Hepatocyte (in vitro differentiated cells): ENCODE results near the gene MLIP. TPM values are rescaled to one million over a fixed set of nuclear protein-coding genes. Genes with fewer than 3 reads are reported as not detected.
"Not testable (repeated sequence)": the region's sequence is repeated elsewhere in the genome, so short reads cannot be mapped to it uniquely, and the experiment has no call there.

ENCODE experiments used
- DNase-seq: peaks from one replicate; pipeline ENCODE4 v3.0.0-alpha.2; 2016; ENCODE audit warnings: low spot score
- H2AFZ ChIP-seq: fragments of 200-600 bp; sonication (generic); 2 replicates; pipeline ENCODE4 v1.6.0; 2016; ENCODE audit warnings: antibody characterized with exemption, mild to moderate bottlenecking
- H3K27ac ChIP-seq: fragments of 200-600 bp; sonication (generic); 2 replicates; pipeline ENCODE4 v1.5.1; 2016; ENCODE audit warnings: mild to moderate bottlenecking
- H3K27me3 ChIP-seq: fragments of 200-600 bp; sonication (generic); 2 replicates; pipeline ENCODE4 v1.6.1; 2016
- H3K36me3 ChIP-seq: fragments of 200-600 bp; sonication (generic); replicated peaks from 2 replicates; pipeline ENCODE4 v1.5.1; 2016; ENCODE audit warnings: low read depth; ENCODE audit not compliant: insufficient read depth
- H3K4me1 ChIP-seq: fragments of 200-600 bp; sonication (generic); 2 replicates; pipeline ENCODE4 v1.5.1; 2016; ENCODE audit warnings: mild to moderate bottlenecking, moderate library complexity; ENCODE audit not compliant: insufficient read depth
- H3K4me2 ChIP-seq: fragments of 200-600 bp; sonication (generic); 2 replicates; pipeline ENCODE4 v1.6.0; 2016
- H3K4me3 ChIP-seq: fragments of 200-600 bp; sonication (generic); 2 replicates; pipeline ENCODE4 v1.5.1; 2016; ENCODE audit warnings: mild to moderate bottlenecking
- H3K79me2 ChIP-seq: fragments of 200-600 bp; sonication (generic); 2 replicates; pipeline ENCODE4 v1.6.0; 2017; ENCODE audit warnings: mild to moderate bottlenecking
- H3K9me2 ChIP-seq: fragments of 200-600 bp; sonication (generic); replicated peaks from 2 replicates; pipeline ENCODE4 v1.6.0; 2017; ENCODE audit warnings: mild to moderate bottlenecking; ENCODE audit not compliant: insufficient read depth
- H3K9me3 ChIP-seq: fragments of 200-600 bp; sonication (generic); 2 replicates; pipeline ENCODE4 v1.5.1; 2016; ENCODE audit warnings: low read depth, mild to moderate bottlenecking
- H4K20me1 ChIP-seq: fragments of 200-600 bp; sonication (generic); 2 replicates; pipeline ENCODE4 v1.6.0; 2016; ENCODE audit warnings: mild to moderate bottlenecking; ENCODE audit not compliant: insufficient read depth, poor library complexity, severe bottlenecking
- EZH2 ChIP-seq: fragments of 200-600 bp; sonication (generic); IDR thresholded peaks from 2 replicates; pipeline ENCODE4 v1.6.1; 2016; ENCODE audit warnings: antibody characterized with exemption, mild to moderate bottlenecking, borderline replicate concordance
- EZH2phosphoT487 ChIP-seq: fragments of 200-600 bp; sonication (generic); IDR thresholded peaks from one replicate; pipeline ENCODE4 v1.6.1; 2018; ENCODE audit warnings: antibody characterized with exemption, mild to moderate bottlenecking, low read depth, moderate library complexity; ENCODE audit not compliant: unreplicated experiment, severe bottlenecking
- WGBS: methylation state at CpG from one replicate; pipeline ENCODE4 v1.1.6; 2016; ENCODE audit warnings: low lambda C conversion rate; ENCODE audit errors: missing lambda C conversion rate; 5-methylcytosine and 5-hydroxymethylcytosine counted together
- polyA plus RNA-seq: library from polyadenylated mRNA; unstranded; fragments of >200 nt; fragmentation: Nextera tagmentation; extraction: Ambion mirVana; gene quantifications from 2 replicates; pipeline ENCODE4 v1.2.1, GENCODE V29; 2016
- total RNA-seq: library from RNA; depleted of rRNA; stranded (reverse); fragments of >200 nt; gene quantifications from 2 replicates; pipeline ENCODE4 v1.2.3, GENCODE V29; 2014
- TF ChIP-seq, protein P1 (sequence below): fragments of 200-600 bp; sonication (generic); IDR thresholded peaks from 2 replicates; pipeline ENCODE4 v1.5.1; 2016; ENCODE audit warnings: antibody characterized with exemption, mild to moderate bottlenecking; ENCODE audit not compliant: poor library complexity

MLIP gene
- total and polyA plus RNA-seq, 2 experiments from 2014 or later, result 1.2 to 1.5 TPM

- TF ChIP-seq EZH2phosphoT487 (no peak), EZH2 (no peak)
- TF ChIP-seq, protein P1, sequence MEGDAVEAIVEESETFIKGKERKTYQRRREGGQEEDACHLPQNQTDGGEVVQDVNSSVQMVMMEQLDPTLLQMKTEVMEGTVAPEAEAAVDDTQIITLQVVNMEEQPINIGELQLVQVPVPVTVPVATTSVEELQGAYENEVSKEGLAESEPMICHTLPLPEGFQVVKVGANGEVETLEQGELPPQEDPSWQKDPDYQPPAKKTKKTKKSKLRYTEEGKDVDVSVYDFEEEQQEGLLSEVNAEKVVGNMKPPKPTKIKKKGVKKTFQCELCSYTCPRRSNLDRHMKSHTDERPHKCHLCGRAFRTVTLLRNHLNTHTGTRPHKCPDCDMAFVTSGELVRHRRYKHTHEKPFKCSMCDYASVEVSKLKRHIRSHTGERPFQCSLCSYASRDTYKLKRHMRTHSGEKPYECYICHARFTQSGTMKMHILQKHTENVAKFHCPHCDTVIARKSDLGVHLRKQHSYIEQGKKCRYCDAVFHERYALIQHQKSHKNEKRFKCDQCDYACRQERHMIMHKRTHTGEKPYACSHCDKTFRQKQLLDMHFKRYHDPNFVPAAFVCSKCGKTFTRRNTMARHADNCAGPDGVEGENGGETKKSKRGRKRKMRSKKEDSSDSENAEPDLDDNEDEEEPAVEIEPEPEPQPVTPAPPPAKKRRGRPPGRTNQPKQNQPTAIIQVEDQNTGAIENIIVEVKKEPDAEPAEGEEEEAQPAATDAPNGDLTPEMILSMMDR, result no peak
- Histone ChIP-seq H3K27me3 (no peaks in the 10 kb centered on the region), H3K27ac (no peak overlapping the region), H3K9me3 (no peaks in the 10 kb centered on the region), H2AFZ (no peak overlapping the region), H3K36me3 (no peaks in the 10 kb centered on the region), H3K4me1 (no peaks in the 10 kb centered on the region), H3K9me2 (no peaks in the 10 kb centered on the region), H3K4me2 (no peak overlapping the region), H3K79me2 (no peaks in the 10 kb centered on the region), H4K20me1 (no peaks in the 10 kb centered on the region), H3K4me3 (no peak overlapping the region)
- 87% methylated on average over 2 of the region's 2 CpGs for WGBS
- no peak for DNase-seq
Measured at GRCh38 chr6:54076159-54076789, 35.0 kb upstream of the MLIP start.

DNA sequence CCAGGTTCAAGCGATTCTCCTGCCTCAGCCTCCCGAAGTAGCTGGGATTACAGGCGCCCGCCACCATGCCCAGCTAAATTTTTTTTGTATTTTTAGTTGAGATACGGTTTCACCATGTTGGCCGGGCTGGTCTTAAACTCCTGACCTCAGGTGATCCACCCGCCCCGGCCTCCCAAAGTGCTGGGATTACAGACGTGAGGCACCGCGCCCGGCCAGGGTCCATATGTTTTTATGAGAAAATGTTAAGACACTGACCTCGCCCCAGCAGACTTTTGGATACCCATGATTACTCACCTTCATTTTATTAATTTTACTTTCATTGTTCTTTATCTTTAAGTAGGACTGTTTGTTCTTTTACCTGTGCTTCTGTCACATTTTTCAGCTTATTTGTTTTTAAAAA, 29.7 kb upstream of the MLIP start:
- H3K4me1 ChIP-seq, H3K9me3 ChIP-seq, H3K4me2 ChIP-seq, H4K20me1 ChIP-seq, H3K27me3 ChIP-seq, H3K36me3 ChIP-seq, H3K9me2 ChIP-seq, H3K79me2 ChIP-seq, H3K4me3 ChIP-seq, H2AFZ ChIP-seq, DNase-seq, H3K27ac ChIP-seq: not testable (repeated sequence)
- WGBS, result 96% methylated on average over 13 of the region's 13 CpGs

GRCh38 chr6:54083287-54083686, 28.0 kb upstream of the MLIP start:
- H3K9me2 ChIP-seq, result no peaks in the 10 kb centered on the region
- no peaks in the 10 kb centered on the region for H3K27me3 ChIP-seq
- TF ChIP-seq EZH2 (no peak), EZH2phosphoT487 (no peak)
- TF ChIP-seq, protein P1, result no peak
- no peaks in the 10 kb centered on the region for H3K79me2 ChIP-seq
- H3K36me3 ChIP-seq, result no peaks in the 10 kb centered on the region
- no peak overlapping the region for H2AFZ ChIP-seq
- H3K27ac ChIP-seq, result no peak overlapping the region
- WGBS, result 87% methylated on average over 3 of the region's 3 CpGs
- H3K9me3 ChIP-seq, result no peaks in the 10 kb centered on the region
- H3K4me2 ChIP-seq, result no peak overlapping the region
- no peak overlapping the region for H3K4me3 ChIP-seq
- H3K4me1 ChIP-seq, result no peaks in the 10 kb centered on the region
- no peak for DNase-seq
- no peaks in the 10 kb centered on the region for H4K20me1 ChIP-seq

GRCh38 chr6:54084231-54084630, 27.0 kb upstream of the MLIP start:
- H3K4me3 ChIP-seq, result no peak overlapping the region
- no peaks in the 10 kb centered on the region for H3K9me2 ChIP-seq
- TF ChIP-seq EZH2 (no peak), EZH2phosphoT487 (no peak)
- TF ChIP-seq, protein P1, result no peak
- H4K20me1 ChIP-seq, result no peaks in the 10 kb centered on the region
- no peaks in the 10 kb centered on the region for H3K36me3 ChIP-seq
- H3K79me2 ChIP-seq, result no peaks in the 10 kb centered on the region
- H3K27ac ChIP-seq, result no peak overlapping the region
- H3K4me1 ChIP-seq, result no peaks in the 10 kb centered on the region
- H3K9me3 ChIP-seq, result no peaks in the 10 kb centered on the region
- no peak overlapping the region for H3K4me2 ChIP-seq
- 35% methylated on average over 2 of the region's 2 CpGs for WGBS
- no peaks in the 10 kb centered on the region for H3K27me3 ChIP-seq
- no peak overlapping the region for H2AFZ ChIP-seq
- DNase-seq, result no peak
